RWPE2 (cell line): ENCODE results near the gene CD207.

Source experiments
- ATAC-seq: fragments of 200-7000 bp; cut with Tn5 transposase; 3 replicates; pipeline ENCODE4 v1.9.1; 2021; ENCODE audit warnings: low read depth
- DNase-seq: peaks from one replicate; pipeline ENCODE4 v3.0.0-alpha.2; 2020; ENCODE audit warnings: low spot score
- H3K27ac ChIP-seq: fragments of 450-650 bp; 2 replicates; pipeline ENCODE4 v1.5.1; 2017; ENCODE audit warnings: mild to moderate bottlenecking; ENCODE audit not compliant: poor library complexity, severe bottlenecking
- H3K27me3 ChIP-seq: fragments of 250-450 bp; sonication (Bioruptor Pico); 2 replicates; pipeline ENCODE4 v1.5.1; 2021; ENCODE audit warnings: mild to moderate bottlenecking, moderate library complexity; ENCODE audit not compliant: insufficient read depth, poor library complexity, severe bottlenecking
- H3K36me3 ChIP-seq: fragments of 250-450 bp; sonication (Bioruptor Pico); 2 replicates; pipeline ENCODE4 v1.5.1; 2020; ENCODE audit warnings: low read depth, mild to moderate bottlenecking, moderate library complexity
- H3K4me1 ChIP-seq: fragments of 250-450 bp; sonication (Bioruptor Pico); 2 replicates; pipeline ENCODE4 v1.5.1; 2021; ENCODE audit warnings: mild to moderate bottlenecking, moderate library complexity; ENCODE audit not compliant: insufficient read depth, poor library complexity, severe bottlenecking
- H3K4me3 ChIP-seq: fragments of 250-450 bp; sonication (Bioruptor Pico); 2 replicates; pipeline ENCODE4 v1.5.1; 2021; ENCODE audit warnings: mild to moderate bottlenecking, moderate library complexity; ENCODE audit not compliant: severe bottlenecking
- H3K9me3 ChIP-seq: fragments of 250-450 bp; sonication (Bioruptor Pico); 2 replicates; pipeline ENCODE4 v1.5.1; 2021; ENCODE audit warnings: mild to moderate bottlenecking, moderate library complexity; ENCODE audit not compliant: severe bottlenecking
- TF ChIP-seq, protein P1 (sequence below): fragments of 450-650 bp; IDR thresholded peaks from one replicate; pipeline ENCODE4 v1.5.1; 2017; ENCODE audit warnings: mild to moderate bottlenecking, moderate library complexity; ENCODE audit not compliant: poor library complexity, severe bottlenecking

The CD207 gene

DNA sequence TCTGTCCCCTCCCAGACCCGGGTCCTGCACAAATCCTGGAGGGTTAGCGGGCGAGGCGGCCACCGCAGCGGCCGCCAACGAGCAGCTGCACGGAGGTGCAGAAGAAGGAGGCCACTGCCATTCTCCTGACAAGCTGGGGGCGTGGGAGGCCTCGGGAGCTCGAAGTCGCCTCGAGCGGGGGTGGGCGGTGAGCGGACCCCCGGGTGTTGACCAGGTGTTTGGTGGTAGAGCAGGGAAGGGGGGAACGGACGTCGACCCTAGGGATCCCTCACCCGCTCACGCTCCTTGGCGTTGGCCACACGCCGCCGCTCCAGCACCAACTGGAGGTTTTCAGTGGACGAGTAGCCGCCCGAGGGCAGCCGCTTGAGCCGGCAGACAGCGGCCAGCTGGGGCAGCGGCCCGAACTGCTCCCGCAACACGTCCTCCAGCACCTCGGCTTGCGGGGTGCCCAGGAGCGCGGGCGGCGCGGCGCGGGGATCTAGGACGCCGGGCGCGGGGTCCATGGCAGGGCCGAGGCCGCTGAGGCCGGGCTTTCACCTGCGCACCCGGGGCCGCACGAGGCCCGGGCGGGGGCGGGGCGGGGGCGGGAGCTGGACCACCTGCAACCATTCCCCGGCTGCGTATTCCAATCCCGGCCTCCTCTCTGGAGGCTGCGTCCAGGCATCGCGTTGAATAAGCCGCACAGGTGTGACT is 45.3 kb downstream of the CD207 start, which contains the start of gene FIGLA:
TSS of gene FIGLA (minus strand) at position 508 of the 693 bp plus-strand sequence. CDS start at position 503, 5 bp downstream.
- no peaks in the 10 kb centered on the region for H3K36me3 ChIP-seq
- DNase-seq = no peak
- no peaks in the 10 kb centered on the region for H3K4me1 ChIP-seq
- no peak within 1 kb of the TSS for H3K27ac ChIP-seq
- no peak within 1 kb of the TSS for H3K4me3 ChIP-seq
- peaks cover 65% of the 10 kb centered on the region for H3K27me3 ChIP-seq
- ATAC-seq = peak; percentile 41
- H3K9me3 ChIP-seq = no peaks in the 10 kb centered on the region
- TF ChIP-seq, protein P1, sequence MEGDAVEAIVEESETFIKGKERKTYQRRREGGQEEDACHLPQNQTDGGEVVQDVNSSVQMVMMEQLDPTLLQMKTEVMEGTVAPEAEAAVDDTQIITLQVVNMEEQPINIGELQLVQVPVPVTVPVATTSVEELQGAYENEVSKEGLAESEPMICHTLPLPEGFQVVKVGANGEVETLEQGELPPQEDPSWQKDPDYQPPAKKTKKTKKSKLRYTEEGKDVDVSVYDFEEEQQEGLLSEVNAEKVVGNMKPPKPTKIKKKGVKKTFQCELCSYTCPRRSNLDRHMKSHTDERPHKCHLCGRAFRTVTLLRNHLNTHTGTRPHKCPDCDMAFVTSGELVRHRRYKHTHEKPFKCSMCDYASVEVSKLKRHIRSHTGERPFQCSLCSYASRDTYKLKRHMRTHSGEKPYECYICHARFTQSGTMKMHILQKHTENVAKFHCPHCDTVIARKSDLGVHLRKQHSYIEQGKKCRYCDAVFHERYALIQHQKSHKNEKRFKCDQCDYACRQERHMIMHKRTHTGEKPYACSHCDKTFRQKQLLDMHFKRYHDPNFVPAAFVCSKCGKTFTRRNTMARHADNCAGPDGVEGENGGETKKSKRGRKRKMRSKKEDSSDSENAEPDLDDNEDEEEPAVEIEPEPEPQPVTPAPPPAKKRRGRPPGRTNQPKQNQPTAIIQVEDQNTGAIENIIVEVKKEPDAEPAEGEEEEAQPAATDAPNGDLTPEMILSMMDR = no peak

- Histone ChIP-seq H3K36me3 (no peaks in the 10 kb centered on the region), H3K4me1 (no peaks in the 10 kb centered on the region), H3K27me3 (peaks cover 65% of the 10 kb centered on the region), H3K9me3 (no peaks in the 10 kb centered on the region), H3K4me3 (no peak overlapping the region), H3K27ac (no peak overlapping the region)
- DNase-seq (no peak), ATAC-seq (peak; percentile 81)
- TF ChIP-seq, protein P1 = peak; percentile 85
Observed at GRCh38 chr2:70789304-70790135, 46.1 kb downstream of the CD207 start.

GRCh38 chr2:70785137-70785911 is 50.3 kb downstream of the CD207 start:
- Histone ChIP-seq H3K27me3 (peaks cover 32% of the 10 kb centered on the region), H3K4me3 (no peak overlapping the region), H3K9me3 (no peaks in the 10 kb centered on the region), H3K27ac (no peak overlapping the region), H3K36me3 (no peaks in the 10 kb centered on the region), H3K4me1 (no peaks in the 10 kb centered on the region)
- TF ChIP-seq, protein P1 = peak; percentile 74
- DNase-seq = no peak
- ATAC-seq = peak; percentile 65; the same call in 2 of the 3 replicates

GRCh38 chr2:70784320-70784719 is 51.3 kb downstream of the CD207 start:
- TF ChIP-seq, protein P1 = no peak
- DNase-seq = no peak
- no peaks in the 10 kb centered on the region for H3K9me3 ChIP-seq
- no peak overlapping the region for H3K27ac ChIP-seq
- no peaks in the 10 kb centered on the region for H3K4me1 ChIP-seq
- no peaks in the 10 kb centered on the region for H3K36me3 ChIP-seq
- no peak for ATAC-seq
- no peak overlapping the region for H3K4me3 ChIP-seq
- peaks cover 22% of the 10 kb centered on the region for H3K27me3 ChIP-seq
